ENCODE measurements around the gene MAP1LC3C. TPM values are rescaled to one million over a fixed set of nuclear protein-coding genes. Genes with fewer than 3 reads are reported as not detected.

The MAP1LC3C gene
- total and polyA plus RNA-seq, 4 donors = 0.29 to 3.5 (median 0.57) TPM

DNA sequence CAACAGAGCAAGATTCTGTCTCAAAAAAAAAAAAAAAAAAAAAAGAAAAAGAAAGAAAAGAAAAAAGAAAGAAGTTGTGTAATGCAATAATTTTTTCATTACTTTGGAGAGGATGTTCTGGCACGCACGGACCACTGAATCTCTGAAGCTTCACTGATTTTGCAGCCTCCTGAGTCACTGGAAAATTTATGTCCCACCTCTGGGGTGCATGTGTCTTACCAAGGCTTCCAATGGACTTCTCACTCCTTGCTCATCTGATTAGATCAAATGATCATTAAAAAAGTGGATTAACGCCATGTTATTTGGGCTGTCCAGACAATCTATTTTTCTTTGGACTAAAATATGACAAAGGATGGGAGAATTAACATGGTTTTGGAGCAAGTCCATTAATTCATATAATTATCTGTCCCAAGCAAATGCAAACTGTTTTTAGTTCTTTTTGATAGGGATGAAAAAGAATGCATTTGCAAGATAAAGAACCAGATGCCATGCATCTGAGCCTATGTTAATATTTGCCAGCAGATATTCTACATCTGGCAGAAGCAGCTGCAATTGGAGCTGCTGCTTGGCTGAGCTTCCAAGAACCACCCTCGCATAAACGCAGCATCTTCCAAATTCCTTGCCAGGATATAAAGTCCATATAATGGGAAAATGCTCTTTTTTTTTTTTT lies 10.1 kb upstream of the MAP1LC3C start:
- 75 to 82% methylated on average over 5 of the region's 5 CpGs for WGBS, 2 donors
- H3K9me3 ChIP-seq (ENCODE audit: control insufficient read depth in 4 of 4, insufficient read depth in 3 of 4, low read length in 3 of 4) = peaks cover 0 to 2% (median 0%) of the 10 kb centered on the region in 4 donors
- no peak overlapping the region for H3K27ac ChIP-seq (ENCODE audit: low read depth in 1 of 2, low read length in 1 of 2)
- TF ChIP-seq CTCF (IDR thresholded peaks at IDR 0.05; ENCODE audit: control extremely low read depth, extremely low read depth) = no peak
- no peak for ATAC-seq (ENCODE audit: insufficient read depth, low FRiP score)
- no peak overlapping the region for H3K9ac ChIP-seq (ENCODE audit: insufficient read depth in 1 of 2, low read length in 2 of 2)
- H3K4me3 ChIP-seq = no peak overlapping the region
- no peaks in the 10 kb centered on the region for H3K36me3 ChIP-seq (ENCODE audit: control insufficient read depth in 4 of 4, insufficient read depth in 4 of 4, low read length in 4 of 4)
- no peaks in the 10 kb centered on the region for H3K27me3 ChIP-seq (ENCODE audit: control insufficient read depth in 3 of 3, insufficient read depth in 3 of 3, low read length in 2 of 3)
- H3K4me1 ChIP-seq (ENCODE audit: control insufficient read depth in 5 of 5, insufficient read depth in 5 of 5, low read length in 5 of 5) = peaks cover 0 to 6% (median 0%) of the 10 kb centered on the region in 5 donors
- DNase-seq = peak; percentile 71 to 94 (median 91)

DNA sequence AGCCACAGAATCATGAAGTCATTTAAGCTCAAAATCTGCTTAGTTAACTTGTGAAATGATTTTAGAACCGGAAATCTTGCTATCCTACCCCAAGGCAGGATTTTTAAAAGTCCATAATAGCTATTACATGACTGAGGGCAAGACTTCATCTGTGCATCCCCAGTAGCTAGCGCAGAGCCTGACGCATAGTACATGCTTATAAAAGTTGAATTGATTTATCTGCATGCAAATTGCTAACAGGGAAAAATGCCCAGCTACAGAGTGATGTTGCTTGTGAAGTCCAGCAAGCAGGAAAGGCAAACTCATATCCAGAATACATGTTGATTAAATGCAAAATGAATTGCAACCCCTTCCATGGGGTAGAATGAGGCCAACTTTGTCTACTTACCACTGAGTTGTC lies 8.1 kb upstream of the MAP1LC3C start:
- no peak overlapping the region for H3K9ac ChIP-seq (ENCODE audit: insufficient read depth in 1 of 2, low read length in 2 of 2)
- H3K27me3 ChIP-seq (ENCODE audit: control insufficient read depth in 3 of 3, insufficient read depth in 3 of 3, low read length in 2 of 3) = no peaks in the 10 kb centered on the region
- H3K4me1 ChIP-seq (ENCODE audit: control insufficient read depth in 5 of 5, insufficient read depth in 5 of 5, low read length in 5 of 5) = peaks cover 0 to 6% (median 0%) of the 10 kb centered on the region in 5 donors
- WGBS, 2 donors = 85 to 90% methylated on average over 3 of the region's 3 CpGs
- no peak for TF ChIP-seq CTCF (IDR thresholded peaks at IDR 0.05; ENCODE audit: control extremely low read depth, extremely low read depth)
- DNase-seq = peak in 1 of 3 donors; percentile 35
- no peaks in the 10 kb centered on the region for H3K36me3 ChIP-seq (ENCODE audit: control insufficient read depth in 4 of 4, insufficient read depth in 4 of 4, low read length in 4 of 4)
- H3K9me3 ChIP-seq (ENCODE audit: control insufficient read depth in 4 of 4, insufficient read depth in 3 of 4, low read length in 3 of 4) = peaks cover 0 to 2% (median 0%) of the 10 kb centered on the region in 4 donors
- ATAC-seq (ENCODE audit: insufficient read depth, low FRiP score) = no peak
- H3K4me3 ChIP-seq = no peak overlapping the region
- H3K27ac ChIP-seq (ENCODE audit: low read depth in 1 of 2, low read length in 1 of 2) = no peak overlapping the region

GRCh38 chr1:242005866-242006535 lies 7.1 kb upstream of the MAP1LC3C start:
- H3K36me3 ChIP-seq (ENCODE audit: control insufficient read depth in 4 of 4, insufficient read depth in 4 of 4, low read length in 4 of 4) = no peaks in the 10 kb centered on the region
- no peak overlapping the region for H3K4me3 ChIP-seq
- H3K9ac ChIP-seq (ENCODE audit: insufficient read depth in 1 of 2, low read length in 2 of 2) = no peak overlapping the region
- no peak for TF ChIP-seq CTCF (IDR thresholded peaks at IDR 0.05; ENCODE audit: control extremely low read depth, extremely low read depth)
- no peak overlapping the region for H3K27ac ChIP-seq (ENCODE audit: low read depth in 1 of 2, low read length in 1 of 2)
- no peak for DNase-seq
- WGBS, 2 donors = 76 to 84% methylated on average over 5 of the region's 5 CpGs
- peaks cover 0 to 2% (median 0%) of the 10 kb centered on the region in 4 donors for H3K9me3 ChIP-seq (ENCODE audit: control insufficient read depth in 4 of 4, insufficient read depth in 3 of 4, low read length in 3 of 4)
- peaks cover 0 to 6% (median 0%) of the 10 kb centered on the region in 5 donors for H3K4me1 ChIP-seq (ENCODE audit: control insufficient read depth in 5 of 5, insufficient read depth in 5 of 5, low read length in 5 of 5)
- no peak for ATAC-seq (ENCODE audit: insufficient read depth, low FRiP score)
- no peaks in the 10 kb centered on the region for H3K27me3 ChIP-seq (ENCODE audit: control insufficient read depth in 3 of 3, insufficient read depth in 3 of 3, low read length in 2 of 3)
